ENCODE measurements around the gene USP49.

GRCh38 chr6:41822021-41822420 lies 73.2 kb downstream of the USP49 start:
- TF ChIP-seq CTCF (CRISPR knock-in tag; IDR thresholded peaks at IDR 0.05) (no peak), ZBTB34 (CRISPR knock-in tag; IDR thresholded peaks at IDR 0.05) (no peak)
